SK-N-SH (cell line): Measurements from ENCODE around the gene SUPT7L. TPM values are rescaled to one million over a fixed set of nuclear protein-coding genes. Genes with fewer than 3 reads are reported as not detected.

Source experiments
- CTCF ChIA-PET: fragments of 300-600, 350-600 bp; formaldehyde crosslinking; extraction: SDS; loops from one replicate; lab custom pipeline; 2021; lab: Yijun Ruan, JAX
- POLR2A ChIA-PET: fragments of 350-600 bp; sonication (Branson Sonifier 250); formaldehyde crosslinking; extraction: SDS; loops from one replicate; lab custom pipeline; 2020; ENCODE audit warnings: antibody characterized with exemption, inconsistent platforms; lab: Yijun Ruan, JAX
- DNase-seq: peaks from one replicate; pipeline ENCODE4 v3.0.0; 2012
- H2AFZ ChIP-seq: fragments of 200-600 bp; sonication (generic); 2 replicates; pipeline ENCODE4 v1.8.1; 2016; ENCODE audit warnings: antibody characterized with exemption, mild to moderate bottlenecking, low read depth
- H3F3A ChIP-seq: fragments of 200-600 bp; sonication (generic); replicated peaks from 2 replicates; pipeline ENCODE3; 2016; ENCODE audit warnings: antibody characterized with exemption, mild to moderate bottlenecking; ENCODE audit not compliant: insufficient read depth
- H3K27ac ChIP-seq, 2 experiments: fragments of 200-500 bp in 1 of 2; fragments of 200-600 bp in 1 of 2; sonication (Bioruptor generic) in 1 of 2; sonication (generic), shearing (Covaris generic) in 1 of 2; 2 replicates each; pipeline versions ENCODE4 v1.5.1 to v1.6.1; 2014 to 2016; ENCODE audit warnings: low read depth in 2 of 2, inconsistent platforms in 1 of 2, low read length in 1 of 2, mild to moderate bottlenecking in 1 of 2, mixed read lengths in 1 of 2
- H3K27me3 ChIP-seq: fragments of 200-600 bp; sonication (generic), shearing (Covaris generic); 2 replicates; pipeline ENCODE4 v1.6.1; 2016; ENCODE audit warnings: mixed run types; ENCODE audit not compliant: insufficient read depth
- H3K36me3 ChIP-seq, 2 experiments: fragments of 200-500 bp in 1 of 2; fragments of 200-600 bp in 1 of 2; sonication (Bioruptor generic) in 1 of 2; sonication (generic) in 1 of 2; replicated peaks in 1 of 2; 2 replicates each; pipeline versions ENCODE3 to v1.5.1; 2014 to 2016; ENCODE audit warnings: low read length in 1 of 2, mild to moderate bottlenecking in 1 of 2; ENCODE audit not compliant: insufficient read depth in 2 of 2, control insufficient read depth in 1 of 2
- H3K4me1 ChIP-seq, 2 experiments: fragments of 200-500 bp in 1 of 2; fragments of 200-600 bp in 1 of 2; sonication (Bioruptor generic) in 1 of 2; sonication (generic), shearing (Covaris generic) in 1 of 2; 2 replicates each; pipeline versions ENCODE4 v1.5.1 to v1.6.1; 2014 to 2016; ENCODE audit warnings: low read depth in 1 of 2, low read length in 1 of 2, mixed run types in 1 of 2; ENCODE audit not compliant: insufficient read depth in 2 of 2, control insufficient read depth in 1 of 2
- H3K4me2 ChIP-seq: fragments of 200-600 bp; sonication (generic), shearing (Covaris generic); 2 replicates; pipeline ENCODE4 v1.6.1; 2017; ENCODE audit warnings: mixed run types
- H3K4me3 ChIP-seq, 2 experiments: fragments of 200-500 bp in 1 of 2; fragments of 200-600 bp in 1 of 2; sonication (Bioruptor generic) in 1 of 2; sonication (generic), shearing (Covaris generic) in 1 of 2; 2 replicates each; pipeline versions ENCODE4 v1.5.1 to v1.8.1; 2014 to 2016; ENCODE audit warnings: low read depth in 2 of 2, inconsistent platforms in 1 of 2, low read length in 1 of 2, mild to moderate bottlenecking in 1 of 2, mixed read lengths in 1 of 2, moderate library complexity in 1 of 2
- H3K79me2 ChIP-seq: fragments of 200-600 bp; sonication (generic); 2 replicates; pipeline ENCODE4 v1.8.1; 2017; ENCODE audit warnings: mild to moderate bottlenecking; ENCODE audit not compliant: insufficient read depth
- H3K9ac ChIP-seq: fragments of 200-600 bp; sonication (generic); 2 replicates; pipeline ENCODE4 v1.6.1; 2017; ENCODE audit warnings: mixed run types
- H3K9me2 ChIP-seq: fragments of 200-600 bp; sonication (generic); 2 replicates; pipeline ENCODE4 v1.6.1; 2017; ENCODE audit warnings: mixed run types
- H3K9me3 ChIP-seq: fragments of 200-600 bp; sonication (generic); 2 replicates; pipeline ENCODE4 v1.6.1; 2017; ENCODE audit warnings: mixed run types, mild to moderate bottlenecking, moderate library complexity
- H4K20me1 ChIP-seq: fragments of 200-600 bp; sonication (generic); 2 replicates; pipeline ENCODE4 v1.6.1; 2017; ENCODE audit warnings: mild to moderate bottlenecking, mixed run types; ENCODE audit not compliant: insufficient read depth
- FOSL2 ChIP-seq: IDR thresholded peaks from 2 replicates; pipeline ENCODE4 v1.4.0; 2012; ENCODE audit warnings: low read depth, mild to moderate bottlenecking, moderate library complexity, borderline replicate concordance
- FOXJ3 ChIP-seq: sonication (generic); formaldehyde crosslinking; IDR thresholded peaks from 2 replicates; pipeline ENCODE4 v1.5.1; 2020; ENCODE audit warnings: mild to moderate bottlenecking, missing genetic modification reagents
- GATA2 ChIP-seq: sonication (generic); formaldehyde crosslinking; IDR thresholded peaks from 2 replicates; pipeline ENCODE4 v1.5.0; 2020; ENCODE audit warnings: mild to moderate bottlenecking, missing genetic modification reagents
- JUND ChIP-seq: IDR thresholded peaks from 2 replicates; pipeline ENCODE4 v1.4.0; 2012
- MEF2A ChIP-seq: IDR thresholded peaks from 2 replicates; pipeline ENCODE4 v1.4.0; 2012; ENCODE audit warnings: low read depth, borderline replicate concordance
- NFIC ChIP-seq: IDR thresholded peaks from 2 replicates; pipeline ENCODE4 v1.4.0; 2012; ENCODE audit warnings: borderline replicate concordance
- POLR2AphosphoS5 ChIP-seq: IDR thresholded peaks from 2 replicates; pipeline ENCODE4 v1.6.1; 2012; ENCODE audit warnings: low read depth, low read length
- RFX5 ChIP-seq: IDR thresholded peaks from 2 replicates; pipeline ENCODE4 v1.6.1; 2012; ENCODE audit warnings: mild to moderate bottlenecking, improper control_type of control experiment, low read length
- RXRA ChIP-seq: IDR thresholded peaks from 2 replicates; pipeline ENCODE4 v1.4.0; 2012; ENCODE audit warnings: low read depth, mild to moderate bottlenecking, borderline replicate concordance
- SIN3A ChIP-seq: IDR thresholded peaks from 2 replicates; pipeline ENCODE4 v1.6.1; 2012; ENCODE audit warnings: low read depth, mild to moderate bottlenecking, low read length, moderate library complexity, borderline replicate concordance
- SMC3 ChIP-seq: IDR thresholded peaks from 2 replicates; pipeline ENCODE4 v1.6.1; 2012; ENCODE audit warnings: low read depth, low read length, improper control_type of control experiment
- YY1 ChIP-seq: IDR thresholded peaks from 2 replicates; pipeline ENCODE4 v1.4.0; 2012; ENCODE audit warnings: low read depth, mild to moderate bottlenecking
- WGBS: methylation state at CpG from one replicate; pipeline ENCODE4 v1.1.6; 2017; ENCODE audit warnings: low lambda C conversion rate; 5-methylcytosine and 5-hydroxymethylcytosine counted together
- polyA plus RNA-seq, 3 experiments: library from polyadenylated mRNA; depleted of rRNA; stranded (reverse); fragments of >200 nt; gene quantifications; 2 replicates each; pipeline ENCODE4 v1.2.3, GENCODE V29; 2012
- TF ChIP-seq, protein P1 (sequence below): IDR thresholded peaks from 2 replicates; pipeline ENCODE4 v1.4.0; 2012; ENCODE audit warnings: low read depth, borderline replicate concordance
- TF ChIP-seq, protein P2 (sequence below): IDR thresholded peaks from 2 replicates; pipeline ENCODE4 v1.4.0; 2012; ENCODE audit warnings: low read depth
- TF ChIP-seq, protein P3 (sequence below): fragments of 200-600 bp; sonication (generic); IDR thresholded peaks from 2 replicates; pipeline ENCODE4 v1.6.1; 2017; ENCODE audit warnings: antibody characterized with exemption, mild to moderate bottlenecking, moderate library complexity

Gene SUPT7L
- polyA plus RNA-seq, 1 of the 3 experiments (the other 2 are of a cell fraction) = 49.7 TPM

DNA sequence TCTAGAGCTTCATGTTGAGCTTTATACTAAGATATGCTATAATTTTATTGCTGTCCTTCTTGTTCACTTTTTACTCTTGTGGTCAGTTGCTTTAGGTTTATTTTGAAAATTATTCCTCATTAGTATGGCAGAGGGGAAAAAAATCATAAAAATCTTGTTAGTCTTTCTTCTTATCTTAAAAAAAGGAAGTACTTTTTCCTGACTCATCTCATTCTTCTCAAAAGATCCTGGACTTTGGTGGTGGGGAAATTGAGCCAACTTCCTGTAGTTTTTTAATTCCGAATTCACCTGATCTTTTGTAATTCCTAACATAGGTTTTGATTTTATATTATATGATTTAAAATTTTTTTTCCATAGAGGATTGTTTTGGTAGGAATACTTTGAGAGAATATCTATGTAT lies 4.0 kb upstream of the SUPT7L start:
- ChIA-PET CTCF (interaction anchor here (8.1 kb wide), 1 partner anchor 15 kb away, joined by 146 read pairs; no protein-coding TSS in a partner anchor), POLR2A (no interaction called here)
- Histone ChIP-seq H3K79me2 (peaks cover 37% of the 10 kb centered on the region), H3K27ac (no peak overlapping the region), H3K27me3 (no peaks in the 10 kb centered on the region), H3K9me2 (no peaks in the 10 kb centered on the region), H3K9ac (no peak overlapping the region), H3K36me3 (peaks cover 34 to 43% of the 10 kb centered on the region in 2 experiments), H3K9me3 (no peaks in the 10 kb centered on the region), H4K20me1 (no peaks in the 10 kb centered on the region), H3K4me2 (no peak overlapping the region), H3F3A (no peaks in the 10 kb centered on the region), H3K4me3 (no peak overlapping the region), H3K4me1 (peaks cover 10 to 19% of the 10 kb centered on the region in 2 experiments; a peak in 3 of 4 replicates), H2AFZ (no peak overlapping the region)
- no peak for DNase-seq
- TF ChIP-seq, protein P1, sequence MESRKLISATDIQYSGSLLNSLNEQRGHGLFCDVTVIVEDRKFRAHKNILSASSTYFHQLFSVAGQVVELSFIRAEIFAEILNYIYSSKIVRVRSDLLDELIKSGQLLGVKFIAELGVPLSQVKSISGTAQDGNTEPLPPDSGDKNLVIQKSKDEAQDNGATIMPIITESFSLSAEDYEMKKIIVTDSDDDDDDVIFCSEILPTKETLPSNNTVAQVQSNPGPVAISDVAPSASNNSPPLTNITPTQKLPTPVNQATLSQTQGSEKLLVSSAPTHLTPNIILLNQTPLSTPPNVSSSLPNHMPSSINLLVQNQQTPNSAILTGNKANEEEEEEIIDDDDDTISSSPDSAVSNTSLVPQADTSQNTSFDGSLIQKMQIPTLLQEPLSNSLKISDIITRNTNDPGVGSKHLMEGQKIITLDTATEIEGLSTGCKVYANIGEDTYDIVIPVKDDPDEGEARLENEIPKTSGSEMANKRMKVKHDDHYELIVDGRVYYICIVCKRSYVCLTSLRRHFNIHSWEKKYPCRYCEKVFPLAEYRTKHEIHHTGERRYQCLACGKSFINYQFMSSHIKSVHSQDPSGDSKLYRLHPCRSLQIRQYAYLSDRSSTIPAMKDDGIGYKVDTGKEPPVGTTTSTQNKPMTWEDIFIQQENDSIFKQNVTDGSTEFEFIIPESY = no peak
- TF ChIP-seq FOXJ3 (CRISPR knock-in tag) (no peak), YY1 (no peak), MEF2A (no peak), SIN3A (no peak), FOSL2 (no peak), JUND (no peak), GATA2 (CRISPR knock-in tag) (no peak), RFX5 (no peak), RXRA (no peak), SMC3 (no peak), POLR2AphosphoS5 (no peak), NFIC (no peak)
- TF ChIP-seq, protein P2, sequence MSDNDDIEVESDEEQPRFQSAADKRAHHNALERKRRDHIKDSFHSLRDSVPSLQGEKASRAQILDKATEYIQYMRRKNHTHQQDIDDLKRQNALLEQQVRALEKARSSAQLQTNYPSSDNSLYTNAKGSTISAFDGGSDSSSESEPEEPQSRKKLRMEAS = no peak
- TF ChIP-seq, protein P3, sequence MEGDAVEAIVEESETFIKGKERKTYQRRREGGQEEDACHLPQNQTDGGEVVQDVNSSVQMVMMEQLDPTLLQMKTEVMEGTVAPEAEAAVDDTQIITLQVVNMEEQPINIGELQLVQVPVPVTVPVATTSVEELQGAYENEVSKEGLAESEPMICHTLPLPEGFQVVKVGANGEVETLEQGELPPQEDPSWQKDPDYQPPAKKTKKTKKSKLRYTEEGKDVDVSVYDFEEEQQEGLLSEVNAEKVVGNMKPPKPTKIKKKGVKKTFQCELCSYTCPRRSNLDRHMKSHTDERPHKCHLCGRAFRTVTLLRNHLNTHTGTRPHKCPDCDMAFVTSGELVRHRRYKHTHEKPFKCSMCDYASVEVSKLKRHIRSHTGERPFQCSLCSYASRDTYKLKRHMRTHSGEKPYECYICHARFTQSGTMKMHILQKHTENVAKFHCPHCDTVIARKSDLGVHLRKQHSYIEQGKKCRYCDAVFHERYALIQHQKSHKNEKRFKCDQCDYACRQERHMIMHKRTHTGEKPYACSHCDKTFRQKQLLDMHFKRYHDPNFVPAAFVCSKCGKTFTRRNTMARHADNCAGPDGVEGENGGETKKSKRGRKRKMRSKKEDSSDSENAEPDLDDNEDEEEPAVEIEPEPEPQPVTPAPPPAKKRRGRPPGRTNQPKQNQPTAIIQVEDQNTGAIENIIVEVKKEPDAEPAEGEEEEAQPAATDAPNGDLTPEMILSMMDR = no peak
- WGBS = 81% methylated on average over 1 of the region's 1 CpG
